ENCODE data around the gene EIF4H.

GRCh38 chr7:74214816-74215630 is 40.9 kb downstream of the EIF4H start:
- TF ChIP-seq CTCF (IDR thresholded peaks at IDR 0.05), result no peak
- TF ChIP-seq POLR2A (IDR thresholded peaks at IDR 0.05; ENCODE audit: low read depth), result no peak
- no peak for TF ChIP-seq POLR2AphosphoS5 (IDR thresholded peaks at IDR 0.05)
